ENCODE results near the gene SLC13A1.

The SLC13A1 gene

DNA sequence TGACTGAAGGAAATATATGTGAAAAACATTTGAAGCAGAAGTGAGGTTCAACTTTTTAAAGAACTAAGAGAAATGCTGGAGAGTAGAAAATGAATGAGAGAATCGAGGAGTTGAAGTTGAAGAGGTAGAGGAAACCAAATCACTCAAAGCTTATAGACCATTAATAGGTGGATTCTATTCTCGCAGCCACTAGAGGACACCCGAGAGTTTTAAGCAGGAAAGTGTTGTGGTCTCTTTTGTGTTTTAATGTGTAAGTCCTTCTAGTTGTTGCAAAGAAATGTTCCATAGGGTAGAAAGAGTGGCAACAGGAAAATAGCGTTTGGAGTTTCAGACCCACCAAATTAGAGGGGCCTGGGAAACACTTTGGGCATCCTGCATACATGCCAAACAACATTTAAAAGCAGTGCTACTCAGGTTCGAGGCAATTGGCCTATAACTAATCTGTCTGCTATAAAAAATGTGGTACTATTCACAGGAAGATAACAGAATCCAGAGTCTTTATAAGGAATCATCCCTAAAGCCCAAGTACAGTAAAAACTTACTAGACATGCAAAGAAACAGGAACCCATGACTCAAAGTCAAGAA, 129.0 kb downstream of the SLC13A1 start:
- CTCF ChIA-PET: interaction anchor here (0.8 to 1.2 kb wide), 3 partner anchors 13 to 84 kb away, joined by 3 to 4 read pairs (median 3); no protein-coding TSS in a partner anchor

GRCh38 chr7:123067814-123068213, 132.0 kb downstream of the SLC13A1 start:
- Histone ChIP-seq H3K9me3 (ENCODE audit: control insufficient read depth, insufficient read depth, low read depth, low read length) (no peaks in the 10 kb centered on the region), H3K4me3 (ENCODE audit: low read depth, low read length) (no peak overlapping the region), H3K4me1 (ENCODE audit: control insufficient read depth, insufficient read depth, low read length) (no peaks in the 10 kb centered on the region), H3K27ac (ENCODE audit: extremely low read depth, low read depth, low read length) (no peak overlapping the region), H3K36me3 (ENCODE audit: control insufficient read depth in 2 of 2, insufficient read depth in 1 of 2, low read length in 2 of 2) (no peaks in the 10 kb centered on the region)
- ChIA-PET POLR2A (no interaction called here), CTCF (no interaction called here)
- TF ChIP-seq ZSCAN16 (tag by site-specific recombination; IDR thresholded peaks at IDR 0.05): no peak
- TF ChIP-seq ZNF501 (tag by site-specific recombination; IDR thresholded peaks at IDR 0.05): no peak
- TF ChIP-seq ZNF600 (tag by site-specific recombination; IDR thresholded peaks at IDR 0.05): no peak
- no peak for TF ChIP-seq ZNF24 (tag by site-specific recombination; IDR thresholded peaks at IDR 0.05)
- no peak for TF ChIP-seq KLF10 (tag by site-specific recombination; IDR thresholded peaks at IDR 0.05)
- TF ChIP-seq RBAK (tag by site-specific recombination; IDR thresholded peaks at IDR 0.05): no peak
- TF ChIP-seq IKZF3 (tag by site-specific recombination; IDR thresholded peaks at IDR 0.05): no peak
- TF ChIP-seq, protein P1, sequence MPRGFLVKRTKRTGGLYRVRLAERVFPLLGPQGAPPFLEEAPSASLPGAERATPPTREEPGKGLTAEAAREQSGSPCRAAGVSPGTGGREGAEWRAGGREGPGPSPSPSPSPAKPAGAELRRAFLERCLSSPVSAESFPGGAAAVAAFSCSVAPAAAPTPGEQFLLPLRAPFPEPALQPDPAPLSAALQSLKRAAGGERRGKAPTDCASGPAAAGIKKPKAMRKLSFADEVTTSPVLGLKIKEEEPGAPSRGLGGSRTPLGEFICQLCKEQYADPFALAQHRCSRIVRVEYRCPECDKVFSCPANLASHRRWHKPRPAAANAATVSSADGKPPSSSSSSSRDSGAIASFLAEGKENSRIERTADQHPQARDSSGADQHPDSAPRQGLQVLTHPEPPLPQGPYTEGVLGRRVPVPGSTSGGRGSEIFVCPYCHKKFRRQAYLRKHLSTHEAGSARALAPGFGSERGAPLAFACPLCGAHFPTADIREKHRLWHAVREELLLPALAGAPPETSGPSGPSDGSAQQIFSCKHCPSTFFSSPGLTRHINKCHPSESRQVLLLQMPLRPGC (tag by site-specific recombination; IDR thresholded peaks at IDR 0.05): no peak
- TF ChIP-seq BCL6B (tag by site-specific recombination; IDR thresholded peaks at IDR 0.05): no peak
- no peak for TF ChIP-seq REST (tag by site-specific recombination; IDR thresholded peaks at IDR 0.05)
- TF ChIP-seq ZNF155 (tag by site-specific recombination; IDR thresholded peaks at IDR 0.05): no peak
- TF ChIP-seq PBX3 (CRISPR knock-in tag; IDR thresholded peaks at IDR 0.05): no peak
- TF ChIP-seq ZNF660 (tag by site-specific recombination; IDR thresholded peaks at IDR 0.05): no peak

More for the DNA sequence above, 129.0 kb downstream of the SLC13A1 start:
- Histone ChIP-seq H3K4me1 (ENCODE audit: control insufficient read depth, insufficient read depth, low read length) (no peaks in the 10 kb centered on the region), H3K36me3 (ENCODE audit: control insufficient read depth in 2 of 2, insufficient read depth in 1 of 2, low read length in 2 of 2) (no peaks in the 10 kb centered on the region), H3K4me3 (ENCODE audit: low read depth, low read length) (no peak overlapping the region), H3K9me3 (ENCODE audit: control insufficient read depth, insufficient read depth, low read depth, low read length) (no peaks in the 10 kb centered on the region), H3K27ac (ENCODE audit: extremely low read depth, low read depth, low read length) (no peak overlapping the region)
- peak; percentile 26 for TF ChIP-seq ZNF654 (tag by site-specific recombination; IDR thresholded peaks at IDR 0.05; ENCODE audit: low read depth)
- TF ChIP-seq ZNF677 (tag by site-specific recombination; IDR thresholded peaks at IDR 0.05): no peak
- no peak for TF ChIP-seq ZSCAN30 (tag by site-specific recombination; IDR thresholded peaks at IDR 0.05)
- POLR2A ChIA-PET: no interaction called here
